ENCODE results near the gene XKR3. TPM values are rescaled to one million over a fixed set of nuclear protein-coding genes. Genes with fewer than 3 reads are reported as not detected.
"Not testable (repeated sequence)": the region's sequence is repeated elsewhere in the genome, so short reads cannot be mapped to it uniquely, and the experiment has no call there.

The XKR3 gene
- total RNA-seq, 4 donors from 2014 or later, result not detected

GRCh38 chr22:16777284-16777924, 47.8 kb downstream of the XKR3 start:
- intact Hi-C loops (cut with DNase I; ENCODE audit: low total_unique reads), result no loop called here
- H3K4me3 ChIP-seq (ENCODE audit: low read depth, poor library complexity, severe bottlenecking), result no peak overlapping the region
- WGBS, 2 donors, result 60 to 63% methylated on average over 2 of the region's 2 CpGs
- TF ChIP-seq POLR2A (IDR thresholded peaks at IDR 0.05), result no peak
- TF ChIP-seq CTCF (IDR thresholded peaks at IDR 0.05), result no peak
- no peak for DNase-seq (ENCODE audit: low spot score in 2 of 2)

- no peak for DNase-seq (ENCODE audit: low spot score in 2 of 2)
- 90 to 92% methylated on average over 3 of the region's 3 CpGs for WGBS, 2 donors
- TF ChIP-seq POLR2A (IDR thresholded peaks at IDR 0.05) (no peak), CTCF (IDR thresholded peaks at IDR 0.05) (no peak)
- intact Hi-C loops (cut with DNase I; ENCODE audit: low total_unique reads), result no loop called here
- no peak overlapping the region for H3K4me3 ChIP-seq (ENCODE audit: low read depth, poor library complexity, severe bottlenecking)
These were observed 49.1 kb downstream of the XKR3 start for GRCh38 chr22:16776080-16776479.

- 36 to 41% methylated on average over 2 of the region's 2 CpGs for WGBS, 2 donors
- TF ChIP-seq CTCF (IDR thresholded peaks at IDR 0.05), result no peak
- no peak for TF ChIP-seq POLR2A (IDR thresholded peaks at IDR 0.05)
- no peak overlapping the region for H3K4me3 ChIP-seq (ENCODE audit: low read depth, poor library complexity, severe bottlenecking)
- no peak for DNase-seq (ENCODE audit: low spot score in 2 of 2)
- intact Hi-C loops (cut with DNase I; ENCODE audit: low total_unique reads), result no loop called here
These were observed 50.2 kb downstream of the XKR3 start for GRCh38 chr22:16774911-16775500.

- 75 to 85% methylated on average over 4 of the region's 4 CpGs for WGBS, 2 donors
- DNase-seq (ENCODE audit: low spot score in 2 of 2); H3K4me3 ChIP-seq (ENCODE audit: low read depth, poor library complexity, severe bottlenecking); intact Hi-C loops (cut with DNase I; ENCODE audit: low total_unique reads): not testable (repeated sequence)
These were observed 53.6 kb downstream of the XKR3 start for GRCh38 chr22:16771569-16771968.

- WGBS, 2 donors, result 36 to 77% methylated on average over 2 of the region's 2 CpGs
- DNase-seq (ENCODE audit: low spot score in 2 of 2); H3K4me3 ChIP-seq (ENCODE audit: low read depth, poor library complexity, severe bottlenecking); intact Hi-C loops (cut with DNase I; ENCODE audit: low total_unique reads): not testable (repeated sequence)
These were observed 57.3 kb downstream of the XKR3 start for GRCh38 chr22:16767927-16768326.

GRCh38 chr22:16762224-16762623, 63.0 kb downstream of the XKR3 start:
- DNase-seq (ENCODE audit: low spot score in 2 of 2); intact Hi-C loops (cut with DNase I; ENCODE audit: low total_unique reads); H3K4me3 ChIP-seq (ENCODE audit: low read depth, poor library complexity, severe bottlenecking): not testable (repeated sequence)
- 72 to 85% methylated on average over 2 of the region's 2 CpGs for WGBS, 2 donors

- DNase-seq (ENCODE audit: low spot score in 2 of 2); intact Hi-C loops (cut with DNase I; ENCODE audit: low total_unique reads); H3K4me3 ChIP-seq (ENCODE audit: low read depth, poor library complexity, severe bottlenecking): not testable (repeated sequence)
- 62 to 72% methylated on average over 4 of the region's 4 CpGs for WGBS, 2 donors
These were observed 64.8 kb downstream of the XKR3 start for GRCh38 chr22:16760416-16760815.

GRCh38 chr22:16749282-16749681, 75.9 kb downstream of the XKR3 start:
- intact Hi-C loops (cut with DNase I; ENCODE audit: low total_unique reads); H3K4me3 ChIP-seq (ENCODE audit: low read depth, poor library complexity, severe bottlenecking); DNase-seq (ENCODE audit: low spot score in 2 of 2): not testable (repeated sequence)
- WGBS, 2 donors, result 50 to 54% methylated on average over 4 of the region's 4 CpGs

- intact Hi-C loops (cut with DNase I; ENCODE audit: low total_unique reads); DNase-seq (ENCODE audit: low spot score in 2 of 2); H3K4me3 ChIP-seq (ENCODE audit: low read depth, poor library complexity, severe bottlenecking): not testable (repeated sequence)
- WGBS, 2 donors, result 83 to 89% methylated on average over 34 to 44 of the region's 45 CpGs
These were observed 76.9 kb downstream of the XKR3 start for GRCh38 chr22:16748160-16748929.

- WGBS, 2 donors, result 90% methylated on average over 21 of the region's 21 CpGs
- H3K4me3 ChIP-seq (ENCODE audit: low read depth, poor library complexity, severe bottlenecking); DNase-seq (ENCODE audit: low spot score in 2 of 2); intact Hi-C loops (cut with DNase I; ENCODE audit: low total_unique reads): not testable (repeated sequence)
These were observed 77.7 kb downstream of the XKR3 start for GRCh38 chr22:16747266-16748159.

- WGBS, 2 donors, result 23 to 32% methylated on average over 1 of the region's 1 CpG
- DNase-seq (ENCODE audit: low spot score in 2 of 2); H3K4me3 ChIP-seq (ENCODE audit: low read depth, poor library complexity, severe bottlenecking); intact Hi-C loops (cut with DNase I; ENCODE audit: low total_unique reads): not testable (repeated sequence)
These were observed 90.9 kb downstream of the XKR3 start for GRCh38 chr22:16734271-16734670.

Data from lower leg skin (tissue), 4 donors.